Gastrocnemius medialis (tissue), 4 donors: ENCODE results near the gene SLCO1A2.

Source experiments
- POLR2A ChIP-seq, 2 donors: fragments of 450-650 bp; IDR thresholded peaks; one replicate each; pipeline ENCODE4 v1.6.1; 2017; ENCODE audit warnings: antibody characterized with exemption in 2 of 2, mild to moderate bottlenecking in 2 of 2, moderate library complexity in 2 of 2
- TF ChIP-seq, protein P1 (sequence below), 5 experiments: fragments of 450-650 bp in 3 of 5; fragments of 200-600 bp in 2 of 5; sonication (generic) in 2 of 5; IDR thresholded peaks in 4 of 5; conservative IDR thresholded peaks in 1 of 5; 1 replicate in 4 of 5; 2 replicates in 1 of 5; pipeline ENCODE4 v1.5.1; 2016 to 2019; ENCODE audit warnings: antibody characterized with exemption in 5 of 5, mild to moderate bottlenecking in 3 of 5, moderate library complexity in 3 of 5

- TF ChIP-seq, protein P1, sequence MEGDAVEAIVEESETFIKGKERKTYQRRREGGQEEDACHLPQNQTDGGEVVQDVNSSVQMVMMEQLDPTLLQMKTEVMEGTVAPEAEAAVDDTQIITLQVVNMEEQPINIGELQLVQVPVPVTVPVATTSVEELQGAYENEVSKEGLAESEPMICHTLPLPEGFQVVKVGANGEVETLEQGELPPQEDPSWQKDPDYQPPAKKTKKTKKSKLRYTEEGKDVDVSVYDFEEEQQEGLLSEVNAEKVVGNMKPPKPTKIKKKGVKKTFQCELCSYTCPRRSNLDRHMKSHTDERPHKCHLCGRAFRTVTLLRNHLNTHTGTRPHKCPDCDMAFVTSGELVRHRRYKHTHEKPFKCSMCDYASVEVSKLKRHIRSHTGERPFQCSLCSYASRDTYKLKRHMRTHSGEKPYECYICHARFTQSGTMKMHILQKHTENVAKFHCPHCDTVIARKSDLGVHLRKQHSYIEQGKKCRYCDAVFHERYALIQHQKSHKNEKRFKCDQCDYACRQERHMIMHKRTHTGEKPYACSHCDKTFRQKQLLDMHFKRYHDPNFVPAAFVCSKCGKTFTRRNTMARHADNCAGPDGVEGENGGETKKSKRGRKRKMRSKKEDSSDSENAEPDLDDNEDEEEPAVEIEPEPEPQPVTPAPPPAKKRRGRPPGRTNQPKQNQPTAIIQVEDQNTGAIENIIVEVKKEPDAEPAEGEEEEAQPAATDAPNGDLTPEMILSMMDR (IDR thresholded peaks at IDR 0.05 in 4 of 5, conservative IDR thresholded peaks at IDR 0.05 in 1 of 5), result no peak
- TF ChIP-seq POLR2A (IDR thresholded peaks at IDR 0.05), result no peak
These were observed 113.6 kb downstream of the SLCO1A2 start for GRCh38 chr12:21221072-21221471.
